Tibial nerve (tissue), 4 donors: ENCODE measurements around the gene DIP2C. TPM values are rescaled to one million over a fixed set of nuclear protein-coding genes. Genes with fewer than 3 reads are reported as not detected.
A peak's percentile ranks its signal among the peaks of the same experiment; 100 is the strongest.
"Not testable (repeated sequence)": the region's sequence is repeated elsewhere in the genome, so short reads cannot be mapped to it uniquely, and the experiment has no call there.

Experiments used
- DNase-seq, 2 donors: peaks; one replicate each; pipeline ENCODE4 v3.0.0-alpha.2; 2019; ENCODE audit warnings: low spot score in 2 of 2
- H3K27ac ChIP-seq, 4 donors: fragments of 200-600 bp; sonication (generic) in 3 of 4; one replicate each; pipeline ENCODE4 v1.5.1; 2017 to 2019; ENCODE audit warnings: mild to moderate bottlenecking in 1 of 4
- H3K27me3 ChIP-seq, 2 donors: fragments of 200-600 bp; sonication (generic) in 1 of 2; one replicate each; pipeline versions ENCODE4 v1.5.1 to v1.6.0; 2017 to 2019
- H3K36me3 ChIP-seq, 3 donors: fragments of 200-600 bp; sonication (generic); one replicate each; pipeline ENCODE4 v1.5.1; 2018 to 2019
- H3K4me1 ChIP-seq, 4 donors: fragments of 200-600 bp; sonication (generic) in 3 of 4; one replicate each; pipeline ENCODE4 v1.5.1; 2017 to 2019
- H3K4me3 ChIP-seq, 4 donors: fragments of 200-600 bp; sonication (generic) in 3 of 4; one replicate each; pipeline ENCODE4 v1.5.1; 2017 to 2019; ENCODE audit warnings: mild to moderate bottlenecking in 1 of 4, moderate library complexity in 1 of 4
- H3K9me3 ChIP-seq, 4 donors: fragments of 200-600 bp; sonication (generic) in 3 of 4; one replicate each; pipeline ENCODE4 v1.5.1; 2017 to 2019
- EP300 ChIP-seq, 2 donors: sonication (generic); formaldehyde crosslinking; IDR thresholded peaks; one replicate each; pipeline ENCODE4 v1.6.1; 2017; ENCODE audit warnings: antibody characterized with exemption in 2 of 2, mild to moderate bottlenecking in 1 of 2
- POLR2A ChIP-seq, 2 donors: fragments of 450-650 bp; IDR thresholded peaks; one replicate each; pipeline ENCODE4 v1.6.1; 2017; ENCODE audit warnings: antibody characterized with exemption in 2 of 2, mild to moderate bottlenecking in 2 of 2, moderate library complexity in 2 of 2
- WGBS, 2 donors: methylation state at CpG; one replicate each; pipeline ENCODE4 v1.1.5; 2018; 5-methylcytosine and 5-hydroxymethylcytosine counted together
- total RNA-seq, 4 donors: library from RNA; depleted of rRNA; stranded (reverse); fragments of >200 nt; gene quantifications; one replicate each; pipeline ENCODE4 v1.1.0, GENCODE V29; 2016
- TF ChIP-seq, protein P1 (sequence below), 5 experiments: fragments of 200-600 bp in 3 of 5; fragments of 450-650 bp in 2 of 5; sonication (generic) in 3 of 5; IDR thresholded peaks; one replicate each; pipeline ENCODE4 v1.5.1; 2016 to 2019; ENCODE audit warnings: antibody characterized with exemption in 5 of 5, mild to moderate bottlenecking in 3 of 5, moderate library complexity in 2 of 5

The DIP2C gene
- total RNA-seq, 4 donors from 2014 or later, result 31.4 to 46.5 (median 36.0) TPM

- no peaks in the 10 kb centered on the region for H3K9me3 ChIP-seq
- TF ChIP-seq, protein P1, sequence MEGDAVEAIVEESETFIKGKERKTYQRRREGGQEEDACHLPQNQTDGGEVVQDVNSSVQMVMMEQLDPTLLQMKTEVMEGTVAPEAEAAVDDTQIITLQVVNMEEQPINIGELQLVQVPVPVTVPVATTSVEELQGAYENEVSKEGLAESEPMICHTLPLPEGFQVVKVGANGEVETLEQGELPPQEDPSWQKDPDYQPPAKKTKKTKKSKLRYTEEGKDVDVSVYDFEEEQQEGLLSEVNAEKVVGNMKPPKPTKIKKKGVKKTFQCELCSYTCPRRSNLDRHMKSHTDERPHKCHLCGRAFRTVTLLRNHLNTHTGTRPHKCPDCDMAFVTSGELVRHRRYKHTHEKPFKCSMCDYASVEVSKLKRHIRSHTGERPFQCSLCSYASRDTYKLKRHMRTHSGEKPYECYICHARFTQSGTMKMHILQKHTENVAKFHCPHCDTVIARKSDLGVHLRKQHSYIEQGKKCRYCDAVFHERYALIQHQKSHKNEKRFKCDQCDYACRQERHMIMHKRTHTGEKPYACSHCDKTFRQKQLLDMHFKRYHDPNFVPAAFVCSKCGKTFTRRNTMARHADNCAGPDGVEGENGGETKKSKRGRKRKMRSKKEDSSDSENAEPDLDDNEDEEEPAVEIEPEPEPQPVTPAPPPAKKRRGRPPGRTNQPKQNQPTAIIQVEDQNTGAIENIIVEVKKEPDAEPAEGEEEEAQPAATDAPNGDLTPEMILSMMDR (IDR thresholded peaks at IDR 0.05), result no peak
- no peak for TF ChIP-seq POLR2A (IDR thresholded peaks at IDR 0.05)
- no peak for TF ChIP-seq EP300 (IDR thresholded peaks at IDR 0.05)
- WGBS, 2 donors, result 93 to 94% methylated on average over 8 of the region's 8 CpGs
- H3K27ac ChIP-seq, result no peak overlapping the region
- no peak overlapping the region for H3K4me3 ChIP-seq
- no peaks in the 10 kb centered on the region for H3K27me3 ChIP-seq
- DNase-seq, result no peak
- H3K4me1 ChIP-seq, result peaks cover 0 to 27% (median 2%) of the 10 kb centered on the region in 4 donors
- H3K36me3 ChIP-seq, result peaks cover 0 to 57% (median 0%) of the 10 kb centered on the region in 3 donors
Observed at GRCh38 chr10:325282-325681, 364.2 kb downstream of the DIP2C start.

GRCh38 chr10:324593-324992 lies 364.9 kb downstream of the DIP2C start:
- DNase-seq, result no peak
- TF ChIP-seq, protein P1 (IDR thresholded peaks at IDR 0.05), result no peak
- TF ChIP-seq POLR2A (IDR thresholded peaks at IDR 0.05), result no peak
- TF ChIP-seq EP300 (IDR thresholded peaks at IDR 0.05), result no peak
- Histone ChIP-seq H3K27ac (peak overlapping the region in 3 of 4 donors; percentile 45 to 78 (median 68)), H3K4me1 (peaks cover 0 to 23% (median 2%) of the 10 kb centered on the region in 4 donors), H3K4me3 (no peak overlapping the region), H3K9me3 (no peaks in the 10 kb centered on the region), H3K36me3 (peaks cover 0 to 64% (median 0%) of the 10 kb centered on the region in 3 donors), H3K27me3 (no peaks in the 10 kb centered on the region)
- 89 to 92% methylated on average over 15 of the region's 15 CpGs for WGBS, 2 donors

GRCh38 chr10:323651-324293 lies 365.7 kb downstream of the DIP2C start:
- Histone ChIP-seq H3K4me3 (no peak overlapping the region), H3K27ac (peak overlapping the region in 3 of 4 donors; percentile 45 to 78 (median 68)), H3K4me1 (peaks cover 0 to 15% (median 2%) of the 10 kb centered on the region in 4 donors), H3K36me3 (peaks cover 0 to 71% (median 0%) of the 10 kb centered on the region in 3 donors), H3K27me3 (no peaks in the 10 kb centered on the region), H3K9me3 (no peaks in the 10 kb centered on the region)
- TF ChIP-seq POLR2A (IDR thresholded peaks at IDR 0.05), result no peak
- TF ChIP-seq EP300 (IDR thresholded peaks at IDR 0.05), result peak in 1 of 2 donors; percentile 55
- peak; percentile 46 to 63 for DNase-seq
- 35 to 54% methylated on average over 15 of the region's 15 CpGs for WGBS, 2 donors

- DNase-seq, H3K9me3 ChIP-seq, H3K27ac ChIP-seq, H3K4me3 ChIP-seq, H3K27me3 ChIP-seq: not testable (repeated sequence)
- Histone ChIP-seq H3K4me1 (peaks cover 0 to 15% (median 2%) of the 10 kb centered on the region in 4 donors), H3K36me3 (peaks cover 0 to 77% (median 0%) of the 10 kb centered on the region in 3 donors)
- WGBS, 2 donors, result 89 to 94% methylated on average over 14 to 21 of the region's 43 CpGs
Observed at GRCh38 chr10:323046-323445, 366.4 kb downstream of the DIP2C start.

DNA sequence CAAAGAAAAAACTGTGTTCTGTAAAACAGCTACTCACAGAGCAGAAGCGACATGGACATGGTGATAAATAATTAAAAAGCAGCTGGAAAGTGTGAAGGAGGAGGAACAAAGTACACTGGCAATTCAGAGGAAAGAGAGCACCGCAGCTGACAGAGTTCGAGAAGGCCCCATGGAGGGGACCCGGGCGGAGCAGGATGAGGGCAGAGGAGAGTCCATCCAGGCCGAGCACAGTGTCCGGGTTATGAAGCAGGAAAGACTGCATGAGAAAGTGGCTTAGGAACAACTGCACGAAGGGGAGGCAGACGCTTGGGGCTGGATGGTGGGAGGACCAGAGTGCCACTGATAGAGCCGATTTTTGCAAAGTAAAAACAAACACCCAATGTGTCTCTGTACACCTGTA lies 368.7 kb downstream of the DIP2C start:
- TF ChIP-seq, protein P1 (IDR thresholded peaks at IDR 0.05), result no peak
- no peak for TF ChIP-seq EP300 (IDR thresholded peaks at IDR 0.05)
- TF ChIP-seq POLR2A (IDR thresholded peaks at IDR 0.05), result no peak
- Histone ChIP-seq H3K27ac (no peak overlapping the region), H3K4me3 (no peak overlapping the region), H3K9me3 (no peaks in the 10 kb centered on the region), H3K4me1 (peaks cover 0 to 15% (median 2%) of the 10 kb centered on the region in 4 donors), H3K27me3 (no peaks in the 10 kb centered on the region), H3K36me3 (peaks cover 0 to 75% (median 0%) of the 10 kb centered on the region in 3 donors)
- 94 to 95% methylated on average over 10 of the region's 10 CpGs for WGBS, 2 donors
- no peak for DNase-seq

- TF ChIP-seq, protein P1 (IDR thresholded peaks at IDR 0.05), result no peak
- TF ChIP-seq EP300 (IDR thresholded peaks at IDR 0.05) (no peak), POLR2A (IDR thresholded peaks at IDR 0.05) (no peak)
- Histone ChIP-seq H3K36me3 (peaks cover 0 to 64% (median 0%) of the 10 kb centered on the region in 3 donors), H3K4me1 (no peaks in the 10 kb centered on the region), H3K4me3 (no peak overlapping the region), H3K27ac (no peak overlapping the region), H3K9me3 (no peaks in the 10 kb centered on the region), H3K27me3 (no peaks in the 10 kb centered on the region)
- DNase-seq, result no peak
- 96 to 97% methylated on average over 12 of the region's 12 CpGs for WGBS, 2 donors
Observed at GRCh38 chr10:317926-318325, 371.5 kb downstream of the DIP2C start.
